A549 (cell line): ENCODE measurements around the gene SPIN1. TPM values are rescaled to one million over a fixed set of nuclear protein-coding genes. Genes with fewer than 3 reads are reported as not detected.
A peak's percentile ranks its signal among the peaks of the same experiment; 100 is the strongest.

Source experiments
- ATAC-seq, 2 experiments: fragments of 200-7000 bp in 1 of 2; fragments of >200 bp in 1 of 2; cut with Nextera tagmentation in 1 of 2; cut with Tn5 transposase in 1 of 2; 3 replicates each; pipeline versions ENCODE4 v1.8.0 to v1.9.1; 2018 to 2020; ENCODE audit warnings: mild to moderate bottlenecking in 1 of 2, moderate library complexity in 1 of 2
- CTCF ChIA-PET: fragments of 300-600 bp; sonication (Branson Sonifier 250); formaldehyde crosslinking; extraction: SDS; loops from one replicate; lab custom pipeline; 2021; ENCODE audit warnings: antibody characterized with exemption, inconsistent platforms; lab: Yijun Ruan, JAX
- POLR2A ChIA-PET: fragments of 350-600 bp; formaldehyde crosslinking; extraction: SDS; loops from one replicate; lab custom pipeline; 2021; ENCODE audit warnings: antibody characterized with exemption, inconsistent platforms; lab: Yijun Ruan, JAX
- DNase-seq, 2 experiments: peaks; one replicate each; pipeline versions ENCODE4 v3.0.0 to v3.0.0-alpha.2; 2011 to 2016; ENCODE audit warnings: low read depth in 1 of 2, low spot score in 1 of 2
- FAIRE-seq: peaks from 2 replicates; lab custom pipeline; 2011; peaks lifted over from hg19 to GRCh38; lab: Jason Lieb, UNC
- H3K27ac ChIP-seq, 2 experiments: fragments of >200 bp; sonication (Bioruptor Twin); formaldehyde crosslinking; 3 replicates each; pipeline ENCODE4 v1.5.1; 2016 to 2017
- H3K4me1 ChIP-seq: fragments of >200 bp; sonication (Bioruptor Twin); formaldehyde crosslinking; 3 replicates; pipeline ENCODE4 v1.6.1; 2016
- H3K4me2 ChIP-seq: fragments of >200 bp; sonication (Bioruptor Twin); formaldehyde crosslinking; 3 replicates; pipeline ENCODE4 v1.6.1; 2016
- H3K4me3 ChIP-seq: fragments of >200 bp; sonication (Bioruptor Twin); formaldehyde crosslinking; 3 replicates; pipeline ENCODE4 v1.5.1; 2016
- H3K9me3 ChIP-seq: fragments of >200 bp; sonication (Bioruptor Twin); formaldehyde crosslinking; 3 replicates; pipeline ENCODE4 v1.6.1; 2016
- CEBPB ChIP-seq, 2 experiments: fragments of >200 bp in 1 of 2; sonication (Bioruptor Twin) in 1 of 2; formaldehyde crosslinking in 1 of 2; IDR thresholded peaks; 2 replicates each; pipeline ENCODE4 v1.6.1; 2012 to 2016
- CHD4 ChIP-seq: fragments of 200-600 bp; sonication (generic); IDR thresholded peaks from 2 replicates; pipeline ENCODE4 v1.6.1; 2016; ENCODE audit warnings: antibody characterized with exemption, mild to moderate bottlenecking, borderline replicate concordance
- EP300 ChIP-seq, 2 experiments: fragments of >200 bp; sonication (Bioruptor Twin); formaldehyde crosslinking; IDR thresholded peaks; 2 replicates in 1 of 2; 3 replicates in 1 of 2; pipeline ENCODE4 v1.6.1; 2016 to 2017
- FOXS1 ChIP-seq: fragments of 250-450 bp; sonication (Bioruptor Pico); IDR thresholded peaks from 2 replicates; pipeline ENCODE4 v1.5.0; 2020; ENCODE audit warnings: mild to moderate bottlenecking, moderate library complexity
- HDAC2 ChIP-seq: fragments of 200-600 bp; sonication (generic); IDR thresholded peaks from 2 replicates; pipeline ENCODE4 v1.6.1; 2016
- HOXB13 ChIP-seq: fragments of 250-450 bp; sonication (Bioruptor Pico); IDR thresholded peaks from 2 replicates; pipeline ENCODE4 v1.5.0; 2020; ENCODE audit warnings: low read depth, mild to moderate bottlenecking, moderate library complexity
- JUN ChIP-seq, 2 experiments: fragments of >200 bp; sonication (Bioruptor Twin); formaldehyde crosslinking; IDR thresholded peaks; 2 replicates in 1 of 2; 3 replicates in 1 of 2; pipeline ENCODE4 v1.6.1; 2016 to 2017
- KDM5A ChIP-seq: fragments of 200-600 bp; sonication (generic); IDR thresholded peaks from 2 replicates; pipeline ENCODE4 v1.6.1; 2016; ENCODE audit warnings: antibody characterized with exemption, mild to moderate bottlenecking
- MAFK ChIP-seq: fragments of 450-650 bp; IDR thresholded peaks from 2 replicates; pipeline ENCODE4 v1.6.1; 2014; ENCODE audit not compliant: partially characterized antibody
- MYC ChIP-seq: IDR thresholded peaks from 2 replicates; pipeline ENCODE4 v1.6.1; 2012; ENCODE audit warnings: mild to moderate bottlenecking, inconsistent platforms, low read length, improper control_type of control experiment, borderline replicate concordance
- NFE2L2 ChIP-seq: fragments of 150-350 bp; conservative IDR thresholded peaks from 2 replicates; pipeline ENCODE4 v1.6.1; 2014; ENCODE audit warnings: low read length
- NPAS2 ChIP-seq: fragments of 250-450 bp; sonication (Bioruptor Pico); IDR thresholded peaks from 2 replicates; pipeline ENCODE4 v1.8.0; 2022; ENCODE audit warnings: mild to moderate bottlenecking, moderate library complexity, borderline replicate concordance
- NR3C1 ChIP-seq: fragments of >200 bp; sonication (Bioruptor Twin); formaldehyde crosslinking; IDR thresholded peaks from 3 replicates; pipeline ENCODE4 v1.6.1; 2017
- POLR2AphosphoS2 ChIP-seq: conservative IDR thresholded peaks from 2 replicates; pipeline ENCODE4 v1.6.1; 2012; ENCODE audit warnings: low read length, improper control_type of control experiment, inconsistent platforms
- RCOR1 ChIP-seq: fragments of 150-350 bp; IDR thresholded peaks from 2 replicates; pipeline ENCODE4 v1.6.1; 2014; ENCODE audit warnings: antibody characterized with exemption, low read length, low read depth
- TFCP2L1 ChIP-seq: fragments of 250-450 bp; sonication (Bioruptor Pico); IDR thresholded peaks from 2 replicates; pipeline ENCODE4 v1.5.0; 2021; ENCODE audit warnings: mild to moderate bottlenecking
- ZNF302 ChIP-seq: fragments of 250-450 bp; sonication (Bioruptor Pico); IDR thresholded peaks from 2 replicates; pipeline ENCODE4 v1.9.0; 2021; ENCODE audit warnings: inconsistent platforms, mild to moderate bottlenecking, moderate library complexity
- ZSCAN20 ChIP-seq: fragments of 250-450 bp; sonication (Bioruptor Pico); IDR thresholded peaks from 2 replicates; pipeline ENCODE4 v1.8.0; 2022; ENCODE audit warnings: mild to moderate bottlenecking, moderate library complexity
- whole genome bisulfite sequencing: methylation state at CpG from one replicate; pipeline ENCODE4 v1.1.6; 2017; ENCODE audit errors: missing lambda C conversion rate; 5-methylcytosine and 5-hydroxymethylcytosine counted together
- polyA plus RNA-seq, 4 experiments: library from polyadenylated mRNA; depleted of rRNA in 3 of 4; stranded (reverse); fragments of >200 nt; fragmentation: RNase III in 1 of 4; extraction: RNeasy Plus Mini Kit Qiagen cat#74134 plus additional on column Dnase treatment in 1 of 4; gene quantifications; 2 replicates in 3 of 4; 3 replicates in 1 of 4; pipeline ENCODE4 v1.2.3, GENCODE V29; 2011 to 2017
- TF ChIP-seq, protein P1 (sequence below): IDR thresholded peaks from 2 replicates; pipeline ENCODE4 v1.6.1; 2012; ENCODE audit warnings: low read depth, borderline replicate concordance
- TF ChIP-seq, protein P2 (sequence below): fragments of >200 bp; sonication (Bioruptor Twin); formaldehyde crosslinking; IDR thresholded peaks from 3 replicates; pipeline ENCODE4 v1.6.1; 2016
- TF ChIP-seq, protein P3 (sequence below): fragments of 250-450 bp; sonication (Bioruptor Pico); IDR thresholded peaks from 2 replicates; pipeline ENCODE4 v1.5.0; 2020; ENCODE audit warnings: low read depth, mild to moderate bottlenecking, moderate library complexity
- TF ChIP-seq, protein P4 (sequence below): fragments of >200 bp; sonication (Bioruptor Twin); formaldehyde crosslinking; IDR thresholded peaks from 3 replicates; pipeline ENCODE4 v1.5.1; 2016
- TF ChIP-seq, protein P5 (sequence below): IDR thresholded peaks from 2 replicates; pipeline ENCODE4 v1.6.1; 2012
- TF ChIP-seq, protein P6 (sequence below): fragments of 250-450 bp; sonication (Bioruptor Pico); IDR thresholded peaks from 2 replicates; pipeline ENCODE4 v1.5.0; 2021; ENCODE audit warnings: mild to moderate bottlenecking, moderate library complexity, borderline replicate concordance

Gene SPIN1
- polyA plus RNA-seq, 2 of the 4 experiments (the other 2 are of a cell fraction): 47.8 to 83.9 TPM

DNA sequence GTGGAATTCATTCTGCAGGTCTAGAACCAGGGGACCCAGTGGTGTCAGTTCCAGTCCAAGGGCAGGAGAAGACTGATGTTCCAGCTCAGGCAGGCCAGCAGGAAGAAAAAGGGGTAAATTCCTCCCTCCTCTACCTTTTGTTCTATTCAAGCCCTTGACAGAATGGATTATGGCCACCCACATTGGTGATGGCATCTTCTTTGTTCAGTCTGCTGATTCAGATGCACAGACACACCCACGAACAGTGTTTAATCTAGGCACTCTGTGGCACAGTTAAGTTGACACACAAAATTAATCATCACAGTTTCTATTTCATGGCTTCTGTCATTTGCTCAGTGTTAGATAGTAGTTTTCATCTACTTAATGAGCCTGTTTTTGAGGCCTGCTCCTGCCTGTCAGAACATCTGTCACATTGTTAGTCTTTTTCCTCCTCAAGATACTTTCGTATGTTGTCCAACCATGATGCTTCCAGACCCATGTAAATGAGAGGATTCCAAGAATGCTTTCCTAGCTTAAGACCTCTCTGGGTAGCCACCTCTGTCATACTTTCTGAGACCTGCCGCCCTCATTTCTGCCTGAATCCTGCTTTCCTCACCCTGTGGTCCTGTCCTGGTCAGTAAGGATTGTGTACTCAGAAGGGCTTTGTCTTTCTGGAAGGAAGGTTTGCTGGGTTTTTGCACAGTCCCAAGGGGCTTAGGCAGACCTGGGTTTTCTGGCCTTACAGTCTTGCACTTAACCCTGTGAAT lies 72.5 kb downstream of the SPIN1 start:
- peak in 1 of 2 experiments; percentile 21 for DNase-seq
- H3K4me1 ChIP-seq: peaks cover 19% of the 10 kb centered on the region
- POLR2A ChIA-PET: no interaction called here
- no peaks in the 10 kb centered on the region for H3K9me3 ChIP-seq
- TF ChIP-seq NR3C1: no peak
- TF ChIP-seq, protein P1, sequence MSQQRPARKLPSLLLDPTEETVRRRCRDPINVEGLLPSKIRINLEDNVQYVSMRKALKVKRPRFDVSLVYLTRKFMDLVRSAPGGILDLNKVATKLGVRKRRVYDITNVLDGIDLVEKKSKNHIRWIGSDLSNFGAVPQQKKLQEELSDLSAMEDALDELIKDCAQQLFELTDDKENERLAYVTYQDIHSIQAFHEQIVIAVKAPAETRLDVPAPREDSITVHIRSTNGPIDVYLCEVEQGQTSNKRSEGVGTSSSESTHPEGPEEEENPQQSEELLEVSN: no peak
- TF ChIP-seq, protein P2, sequence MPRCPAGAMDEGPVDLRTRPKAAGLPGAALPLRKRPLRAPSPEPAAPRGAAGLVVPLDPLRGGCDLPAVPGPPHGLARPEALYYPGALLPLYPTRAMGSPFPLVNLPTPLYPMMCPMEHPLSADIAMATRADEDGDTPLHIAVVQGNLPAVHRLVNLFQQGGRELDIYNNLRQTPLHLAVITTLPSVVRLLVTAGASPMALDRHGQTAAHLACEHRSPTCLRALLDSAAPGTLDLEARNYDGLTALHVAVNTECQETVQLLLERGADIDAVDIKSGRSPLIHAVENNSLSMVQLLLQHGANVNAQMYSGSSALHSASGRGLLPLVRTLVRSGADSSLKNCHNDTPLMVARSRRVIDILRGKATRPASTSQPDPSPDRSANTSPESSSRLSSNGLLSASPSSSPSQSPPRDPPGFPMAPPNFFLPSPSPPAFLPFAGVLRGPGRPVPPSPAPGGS: no peak
- TF ChIP-seq, protein P3, sequence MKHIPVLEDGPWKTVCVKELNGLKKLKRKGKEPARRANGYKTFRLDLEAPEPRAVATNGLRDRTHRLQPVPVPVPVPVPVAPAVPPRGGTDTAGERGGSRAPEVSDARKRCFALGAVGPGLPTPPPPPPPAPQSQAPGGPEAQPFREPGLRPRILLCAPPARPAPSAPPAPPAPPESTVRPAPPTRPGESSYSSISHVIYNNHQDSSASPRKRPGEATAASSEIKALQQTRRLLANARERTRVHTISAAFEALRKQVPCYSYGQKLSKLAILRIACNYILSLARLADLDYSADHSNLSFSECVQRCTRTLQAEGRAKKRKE (CRISPR knock-in tag): no peak
- no peak for TF ChIP-seq KDM5A
- TF ChIP-seq, protein P4, sequence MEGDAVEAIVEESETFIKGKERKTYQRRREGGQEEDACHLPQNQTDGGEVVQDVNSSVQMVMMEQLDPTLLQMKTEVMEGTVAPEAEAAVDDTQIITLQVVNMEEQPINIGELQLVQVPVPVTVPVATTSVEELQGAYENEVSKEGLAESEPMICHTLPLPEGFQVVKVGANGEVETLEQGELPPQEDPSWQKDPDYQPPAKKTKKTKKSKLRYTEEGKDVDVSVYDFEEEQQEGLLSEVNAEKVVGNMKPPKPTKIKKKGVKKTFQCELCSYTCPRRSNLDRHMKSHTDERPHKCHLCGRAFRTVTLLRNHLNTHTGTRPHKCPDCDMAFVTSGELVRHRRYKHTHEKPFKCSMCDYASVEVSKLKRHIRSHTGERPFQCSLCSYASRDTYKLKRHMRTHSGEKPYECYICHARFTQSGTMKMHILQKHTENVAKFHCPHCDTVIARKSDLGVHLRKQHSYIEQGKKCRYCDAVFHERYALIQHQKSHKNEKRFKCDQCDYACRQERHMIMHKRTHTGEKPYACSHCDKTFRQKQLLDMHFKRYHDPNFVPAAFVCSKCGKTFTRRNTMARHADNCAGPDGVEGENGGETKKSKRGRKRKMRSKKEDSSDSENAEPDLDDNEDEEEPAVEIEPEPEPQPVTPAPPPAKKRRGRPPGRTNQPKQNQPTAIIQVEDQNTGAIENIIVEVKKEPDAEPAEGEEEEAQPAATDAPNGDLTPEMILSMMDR: no peak
- TF ChIP-seq ZNF302: no peak
- no peak for TF ChIP-seq POLR2AphosphoS2
- TF ChIP-seq NPAS2 (CRISPR knock-in tag): no peak
- TF ChIP-seq CEBPB (IDR thresholded peaks at IDR 0.05): no peak
- no peak for TF ChIP-seq FOXS1 (CRISPR knock-in tag)
- TF ChIP-seq MAFK: no peak
- no peak for TF ChIP-seq EP300 (IDR thresholded peaks at IDR 0.05)
- no peak for TF ChIP-seq NFE2L2
- no peak for TF ChIP-seq HDAC2
- no peak for TF ChIP-seq HOXB13
- no peak for TF ChIP-seq MYC
- TF ChIP-seq, protein P5, sequence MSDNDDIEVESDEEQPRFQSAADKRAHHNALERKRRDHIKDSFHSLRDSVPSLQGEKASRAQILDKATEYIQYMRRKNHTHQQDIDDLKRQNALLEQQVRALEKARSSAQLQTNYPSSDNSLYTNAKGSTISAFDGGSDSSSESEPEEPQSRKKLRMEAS: no peak
- no peak for TF ChIP-seq RCOR1
- no peak for TF ChIP-seq JUN (IDR thresholded peaks at IDR 0.05)
- CTCF ChIA-PET: interaction anchor here (1.0 to 1.5 kb wide), 2 partner anchors 11 to 21 kb away, joined by 3 read pairs; no protein-coding TSS in a partner anchor
- WGBS: 69% methylated on average over 3 of the region's 3 CpGs
- no peak overlapping the region for H3K4me3 ChIP-seq
- no peak overlapping the region; a peak in 1 of 6 replicates for H3K27ac ChIP-seq
- H3K4me2 ChIP-seq: no peak overlapping the region
- no peak for FAIRE-seq
- peak in 1 of 2 experiments; percentile 50; a peak in 3 of 6 replicates for ATAC-seq

DNA sequence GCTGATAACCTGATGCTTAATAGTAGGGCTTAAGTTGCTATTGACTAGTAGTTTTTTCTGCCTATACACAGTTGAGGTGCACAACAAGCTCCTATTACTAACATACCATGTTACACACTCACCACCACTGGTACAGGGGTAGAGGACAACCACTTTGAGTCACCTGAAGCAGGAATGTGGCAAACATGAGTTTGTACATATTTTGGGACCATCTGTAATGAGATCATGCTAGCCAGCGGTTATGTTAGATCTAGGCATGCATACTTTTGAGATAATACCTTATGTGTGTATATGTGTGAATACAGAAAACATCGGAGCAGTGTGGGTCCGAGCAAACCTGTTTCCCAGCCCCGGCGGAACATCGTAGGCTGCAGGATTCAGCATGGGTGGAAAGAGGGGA lies 73.9 kb downstream of the SPIN1 start:
- no peak for FAIRE-seq
- no peak; a peak in 1 of 6 replicates for ATAC-seq
- Histone ChIP-seq H3K4me3 (no peak overlapping the region), H3K9me3 (no peaks in the 10 kb centered on the region), H3K4me1 (peaks cover 19% of the 10 kb centered on the region), H3K27ac (no peak overlapping the region), H3K4me2 (no peak overlapping the region)
- POLR2A ChIA-PET: no interaction called here
- 94% methylated on average over 6 of the region's 6 CpGs for WGBS
- no peak for DNase-seq
- CTCF ChIA-PET: interaction anchor here (1.0 to 1.3 kb wide), 2 partner anchors 12 to 13 kb away, joined by 3 read pairs; no protein-coding TSS in a partner anchor
- TF ChIP-seq, protein P4: no peak
- TF ChIP-seq EP300 (IDR thresholded peaks at IDR 0.05) (no peak), CHD4 (no peak), FOXS1 (CRISPR knock-in tag) (no peak), HOXB13 (no peak), ZSCAN20 (CRISPR knock-in tag) (no peak), TFCP2L1 (no peak)
- TF ChIP-seq, protein P2: no peak
- TF ChIP-seq, protein P6, sequence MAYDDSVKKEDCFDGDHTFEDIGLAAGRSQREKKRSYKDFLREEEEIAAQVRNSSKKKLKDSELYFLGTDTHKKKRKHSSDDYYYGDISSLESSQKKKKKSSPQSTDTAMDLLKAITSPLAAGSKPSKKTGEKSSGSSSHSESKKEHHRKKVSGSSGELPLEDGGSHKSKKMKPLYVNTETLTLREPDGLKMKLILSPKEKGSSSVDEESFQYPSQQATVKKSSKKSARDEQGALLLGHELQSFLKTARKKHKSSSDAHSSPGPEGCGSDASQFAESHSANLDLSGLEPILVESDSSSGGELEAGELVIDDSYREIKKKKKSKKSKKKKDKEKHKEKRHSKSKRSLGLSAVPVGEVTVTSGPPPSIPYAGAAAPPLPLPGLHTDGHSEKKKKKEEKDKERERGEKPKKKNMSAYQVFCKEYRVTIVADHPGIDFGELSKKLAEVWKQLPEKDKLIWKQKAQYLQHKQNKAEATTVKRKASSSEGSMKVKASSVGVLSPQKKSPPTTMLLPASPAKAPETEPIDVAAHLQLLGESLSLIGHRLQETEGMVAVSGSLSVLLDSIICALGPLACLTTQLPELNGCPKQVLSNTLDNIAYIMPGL (CRISPR knock-in tag): no peak
- TF ChIP-seq, protein P1: no peak
